Muscle layer of duodenum (tissue), 2 donors: ENCODE results near the gene PKP3.

ENCODE experiments used
- H3K27ac ChIP-seq: one replicate; pipeline ENCODE4 v1.7.0; 2013; ENCODE audit warnings: mild to moderate bottlenecking, low read length
- H3K27me3 ChIP-seq: one replicate; pipeline ENCODE4 v1.7.0; 2013; ENCODE audit warnings: low read depth, mild to moderate bottlenecking, control low read depth, low read length
- H3K36me3 ChIP-seq, 2 donors: one replicate each; pipeline ENCODE4 v1.7.0; 2013; ENCODE audit warnings: low read length in 2 of 2, control low read depth in 1 of 2, mild to moderate bottlenecking in 1 of 2; ENCODE audit not compliant: insufficient read depth in 2 of 2, control insufficient read depth in 1 of 2
- H3K4me1 ChIP-seq, 2 donors: one replicate each; pipeline ENCODE4 v1.7.0; 2013; ENCODE audit warnings: low read length in 2 of 2, mild to moderate bottlenecking in 2 of 2, control low read depth in 1 of 2, moderate library complexity in 1 of 2; ENCODE audit not compliant: insufficient read depth in 2 of 2, control insufficient read depth in 1 of 2
- H3K4me3 ChIP-seq, 2 donors: one replicate each; pipeline ENCODE4 v1.7.0; 2013; ENCODE audit warnings: low read length in 2 of 2, low read depth in 1 of 2, mild to moderate bottlenecking in 1 of 2
- H3K9me3 ChIP-seq, 2 donors: one replicate each; pipeline ENCODE4 v1.7.0; 2013; ENCODE audit warnings: low read length in 2 of 2, control low read depth in 1 of 2, mild to moderate bottlenecking in 1 of 2; ENCODE audit not compliant: control insufficient read depth in 1 of 2
- donor health status: healthy.

The PKP3 gene

GRCh38 chr11:403021-403760 is 9.2 kb downstream of the PKP3 start:
- no peak overlapping the region for H3K4me3 ChIP-seq
- H3K4me1 ChIP-seq = peaks cover 0 to 15% of the 10 kb centered on the region in 2 donors
- H3K27ac ChIP-seq = no peak overlapping the region
- H3K27me3 ChIP-seq = no peaks in the 10 kb centered on the region
- no peaks in the 10 kb centered on the region for H3K36me3 ChIP-seq
- H3K9me3 ChIP-seq = no peaks in the 10 kb centered on the region

DNA sequence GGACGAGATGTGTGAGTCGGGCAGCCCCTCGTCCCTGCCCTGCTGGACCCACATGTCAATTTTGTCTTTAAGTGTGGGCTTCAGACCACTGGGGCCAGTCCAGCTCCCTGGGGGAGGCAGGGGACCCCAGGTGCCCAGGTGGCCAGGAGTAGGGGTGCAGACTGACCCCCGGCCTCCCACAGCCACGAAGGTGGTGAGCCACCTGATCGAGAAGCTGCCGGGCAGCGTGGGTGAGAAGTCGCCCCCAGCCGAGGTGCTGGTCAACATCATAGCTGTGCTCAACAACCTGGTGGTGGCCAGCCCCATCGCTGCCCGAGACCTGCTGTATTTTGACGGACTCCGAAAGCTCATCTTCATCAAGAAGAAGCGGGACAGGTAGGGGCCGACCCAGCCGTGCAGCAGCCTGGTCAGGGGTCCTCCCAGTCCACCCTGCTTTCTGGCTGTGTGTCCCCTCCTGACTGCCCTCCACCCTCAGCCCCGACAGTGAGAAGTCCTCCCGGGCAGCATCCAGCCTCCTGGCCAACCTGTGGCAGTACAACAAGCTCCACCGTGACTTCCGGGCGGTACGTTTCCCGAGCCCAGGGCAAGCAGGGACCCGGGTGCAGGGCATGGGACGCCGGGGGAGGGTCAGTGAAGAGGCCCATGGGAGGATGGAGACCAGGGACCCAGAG is 9.9 kb downstream of the PKP3 start:
- no peaks in the 10 kb centered on the region for H3K36me3 ChIP-seq
- no peak overlapping the region for H3K27ac ChIP-seq
- no peaks in the 10 kb centered on the region for H3K9me3 ChIP-seq
- no peaks in the 10 kb centered on the region for H3K27me3 ChIP-seq
- no peak overlapping the region for H3K4me3 ChIP-seq
- peaks cover 0 to 15% of the 10 kb centered on the region in 2 donors for H3K4me1 ChIP-seq

- Histone ChIP-seq H3K9me3 (no peaks in the 10 kb centered on the region), H3K27me3 (no peaks in the 10 kb centered on the region), H3K36me3 (no peaks in the 10 kb centered on the region), H3K4me3 (no peak overlapping the region), H3K27ac (no peak overlapping the region), H3K4me1 (peaks cover 0 to 15% of the 10 kb centered on the region in 2 donors)
Measured at GRCh38 chr11:404551-405264, 10.7 kb downstream of the PKP3 start.

DNA sequence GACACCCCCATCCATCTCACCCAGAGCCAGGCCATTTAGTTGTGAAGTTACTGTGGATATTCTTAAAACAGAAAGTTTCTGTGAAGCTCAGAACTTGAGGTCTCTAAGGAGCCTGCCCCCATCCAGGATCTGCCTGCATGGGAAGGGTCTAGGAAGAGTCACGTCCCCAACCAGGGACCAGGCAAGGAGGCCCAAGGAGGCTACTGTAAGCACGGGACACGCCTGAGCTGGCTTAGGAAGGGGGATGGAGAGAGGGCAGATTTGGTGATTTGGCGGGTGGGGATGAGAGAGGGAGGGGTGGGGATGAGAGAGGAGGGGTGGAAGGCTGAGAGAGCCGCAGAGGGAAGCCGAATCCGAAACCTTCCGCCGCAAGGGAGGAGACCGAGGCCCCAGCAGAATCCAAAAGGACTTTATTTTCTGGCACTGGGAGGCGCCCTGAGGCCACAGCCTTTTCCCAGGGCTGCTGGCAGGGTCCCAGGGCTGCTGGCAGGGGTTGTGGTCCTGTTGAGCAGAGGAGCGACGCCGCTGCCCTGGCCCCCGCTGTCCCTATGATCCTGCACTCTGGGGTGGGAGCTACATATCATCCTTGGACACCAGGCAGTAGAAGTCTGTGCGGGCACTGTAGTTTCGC is 11.4 kb downstream of the PKP3 start:
- Histone ChIP-seq H3K9me3 (no peaks in the 10 kb centered on the region), H3K4me1 (peaks cover 0 to 15% of the 10 kb centered on the region in 2 donors), H3K27me3 (no peaks in the 10 kb centered on the region), H3K36me3 (no peaks in the 10 kb centered on the region), H3K4me3 (peak overlapping the region in 1 of 2 donors; percentile 74), H3K27ac (no peak overlapping the region)

GRCh38 chr11:405954-406795 is 12.2 kb downstream of the PKP3 start:
- no peaks in the 10 kb centered on the region for H3K9me3 ChIP-seq
- no peaks in the 10 kb centered on the region for H3K27me3 ChIP-seq
- no peak overlapping the region for H3K27ac ChIP-seq
- peak overlapping the region; percentile 33 to 74 for H3K4me3 ChIP-seq
- no peaks in the 10 kb centered on the region for H3K36me3 ChIP-seq
- H3K4me1 ChIP-seq = peaks cover 0 to 15% of the 10 kb centered on the region in 2 donors

- Histone ChIP-seq H3K4me3 (peak overlapping the region; percentile 33 to 74), H3K9me3 (no peaks in the 10 kb centered on the region), H3K27me3 (no peaks in the 10 kb centered on the region), H3K4me1 (peaks cover 0 to 15% of the 10 kb centered on the region in 2 donors), H3K27ac (no peak overlapping the region), H3K36me3 (no peaks in the 10 kb centered on the region)
Measured at GRCh38 chr11:406796-407650, 13.0 kb downstream of the PKP3 start.

DNA sequence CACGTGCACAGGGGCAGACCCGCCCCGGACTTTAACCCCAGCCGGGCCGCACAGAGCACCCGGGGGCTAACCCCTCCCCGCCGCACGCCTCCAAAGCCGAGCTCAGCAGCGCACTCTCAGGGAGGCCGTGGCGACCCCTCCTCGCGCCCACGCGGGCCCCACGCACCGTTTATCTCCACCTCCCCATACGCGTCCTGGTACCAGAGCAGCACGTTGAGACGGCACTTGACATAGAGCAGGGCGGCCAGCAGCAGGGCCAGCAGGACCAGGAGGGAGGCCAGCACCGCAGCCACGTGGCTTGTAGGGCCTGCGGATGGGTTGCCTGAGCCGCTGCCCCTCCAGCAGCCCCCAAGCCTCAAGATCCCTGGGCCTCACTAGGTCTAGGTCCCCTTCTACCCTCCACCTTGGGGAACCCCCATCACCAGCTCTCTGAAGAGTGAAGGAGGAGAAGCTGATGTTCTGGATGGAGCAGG is 13.7 kb downstream of the PKP3 start:
- Histone ChIP-seq H3K4me1 (peaks cover 0 to 15% of the 10 kb centered on the region in 2 donors), H3K4me3 (peak overlapping the region in 1 of 2 donors; percentile 38), H3K36me3 (no peaks in the 10 kb centered on the region), H3K27me3 (no peaks in the 10 kb centered on the region), H3K27ac (no peak overlapping the region), H3K9me3 (no peaks in the 10 kb centered on the region)

DNA sequence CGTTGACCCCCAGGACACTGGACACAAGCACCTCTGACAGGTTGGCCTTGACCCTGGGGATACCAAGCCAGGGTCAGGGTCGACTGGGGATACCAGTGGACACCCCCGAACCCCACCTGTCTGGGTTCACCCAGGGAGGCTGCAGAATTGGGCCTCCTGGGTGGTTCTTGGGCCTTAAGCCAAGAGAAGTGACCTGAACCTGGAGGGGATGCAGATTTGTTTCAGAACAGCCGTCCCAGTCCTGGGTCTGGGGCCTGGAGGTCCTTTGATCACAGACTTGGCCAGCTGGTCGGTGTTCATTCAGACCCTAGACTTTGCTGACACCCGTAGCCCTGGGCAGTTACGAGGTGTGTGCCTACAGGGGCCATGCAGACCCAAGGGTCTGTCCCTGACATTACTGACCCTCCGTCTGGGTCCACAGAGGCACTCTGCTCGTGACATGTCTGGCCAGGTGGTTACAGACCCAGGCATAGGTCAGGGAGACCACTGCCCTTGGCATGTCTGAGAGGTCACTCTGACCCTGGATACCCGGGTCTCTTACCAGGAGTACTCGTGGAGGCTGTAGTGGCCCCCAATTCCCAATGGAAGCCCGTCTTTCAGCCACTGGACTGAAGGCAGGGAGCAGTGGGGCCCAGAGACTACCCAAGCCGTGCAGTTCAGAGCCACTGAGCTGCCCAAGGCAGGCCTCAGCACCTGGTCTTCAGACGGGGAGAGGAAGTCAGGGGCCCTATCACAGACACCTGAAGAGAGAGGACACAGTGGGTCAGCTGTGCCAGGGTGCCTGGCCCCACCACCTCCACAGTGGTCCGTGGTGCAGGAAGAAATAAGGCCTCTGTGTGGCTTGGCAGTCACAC is 14.4 kb downstream of the PKP3 start:
- no peak overlapping the region for H3K27ac ChIP-seq
- no peaks in the 10 kb centered on the region for H3K27me3 ChIP-seq
- no peak overlapping the region for H3K4me3 ChIP-seq
- peaks cover 0 to 15% of the 10 kb centered on the region in 2 donors for H3K4me1 ChIP-seq
- no peaks in the 10 kb centered on the region for H3K9me3 ChIP-seq
- H3K36me3 ChIP-seq = no peaks in the 10 kb centered on the region

DNA sequence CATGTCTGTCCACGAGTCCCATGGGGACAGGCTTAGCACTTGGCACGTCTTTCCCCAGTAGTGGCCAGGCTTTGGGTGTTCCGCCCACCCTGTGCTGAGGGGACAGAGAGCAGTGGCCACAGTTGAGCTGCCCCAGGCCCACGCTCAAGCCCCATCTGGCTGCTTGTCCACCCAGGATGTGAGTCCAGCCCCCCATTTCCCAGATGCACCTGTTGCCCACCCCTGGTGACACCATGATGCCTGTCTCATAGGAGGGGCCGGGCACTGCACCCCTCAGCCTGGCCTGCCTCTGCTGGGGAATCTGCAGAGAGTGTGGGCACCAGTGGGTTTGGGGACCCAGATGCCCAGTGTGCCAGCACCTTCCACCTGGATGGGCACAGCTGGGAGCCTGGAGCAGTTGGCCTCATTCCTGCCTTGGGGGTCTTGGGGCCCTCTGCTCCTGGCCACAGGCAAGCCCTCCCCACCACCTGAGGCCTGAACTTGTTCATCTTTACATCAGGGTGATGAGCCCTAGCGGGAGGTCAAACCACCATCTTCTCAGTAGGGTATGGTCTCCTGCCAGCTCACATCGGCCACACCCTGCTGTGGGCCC is 15.1 kb downstream of the PKP3 start:
- H3K27me3 ChIP-seq = no peaks in the 10 kb centered on the region
- H3K4me1 ChIP-seq = peaks cover 0 to 15% of the 10 kb centered on the region in 2 donors
- H3K9me3 ChIP-seq = no peaks in the 10 kb centered on the region
- no peaks in the 10 kb centered on the region for H3K36me3 ChIP-seq
- no peak overlapping the region for H3K4me3 ChIP-seq
- no peak overlapping the region for H3K27ac ChIP-seq
